Right renal pelvis (tissue), 4 donors: ENCODE data around the gene TPM4. TPM values are rescaled to one million over a fixed set of nuclear protein-coding genes. Genes with fewer than 3 reads are reported as not detected.
"Not testable (repeated sequence)": the region's sequence is repeated elsewhere in the genome, so short reads cannot be mapped to it uniquely, and the experiment has no call there.

Experiments
- DNase-seq, 4 donors: peaks; one replicate each; pipeline ENCODE4 v3.0.0-alpha.2; 2013; ENCODE audit warnings: low read depth in 4 of 4, low spot score in 3 of 4, missing footprints in 1 of 4
- polyA plus RNA-seq, 4 donors: library from polyadenylated mRNA; unstranded; fragments of 120-200 nt; gene quantifications; one replicate each; pipeline ENCODE4 v1.2.1, GENCODE V29; 2013; ENCODE audit not compliant: insufficient read length in 4 of 4

TPM4 gene
- 100 to 1,000 TPM; 514 to 601 (median 585) TPM for polyA plus RNA-seq

DNA sequence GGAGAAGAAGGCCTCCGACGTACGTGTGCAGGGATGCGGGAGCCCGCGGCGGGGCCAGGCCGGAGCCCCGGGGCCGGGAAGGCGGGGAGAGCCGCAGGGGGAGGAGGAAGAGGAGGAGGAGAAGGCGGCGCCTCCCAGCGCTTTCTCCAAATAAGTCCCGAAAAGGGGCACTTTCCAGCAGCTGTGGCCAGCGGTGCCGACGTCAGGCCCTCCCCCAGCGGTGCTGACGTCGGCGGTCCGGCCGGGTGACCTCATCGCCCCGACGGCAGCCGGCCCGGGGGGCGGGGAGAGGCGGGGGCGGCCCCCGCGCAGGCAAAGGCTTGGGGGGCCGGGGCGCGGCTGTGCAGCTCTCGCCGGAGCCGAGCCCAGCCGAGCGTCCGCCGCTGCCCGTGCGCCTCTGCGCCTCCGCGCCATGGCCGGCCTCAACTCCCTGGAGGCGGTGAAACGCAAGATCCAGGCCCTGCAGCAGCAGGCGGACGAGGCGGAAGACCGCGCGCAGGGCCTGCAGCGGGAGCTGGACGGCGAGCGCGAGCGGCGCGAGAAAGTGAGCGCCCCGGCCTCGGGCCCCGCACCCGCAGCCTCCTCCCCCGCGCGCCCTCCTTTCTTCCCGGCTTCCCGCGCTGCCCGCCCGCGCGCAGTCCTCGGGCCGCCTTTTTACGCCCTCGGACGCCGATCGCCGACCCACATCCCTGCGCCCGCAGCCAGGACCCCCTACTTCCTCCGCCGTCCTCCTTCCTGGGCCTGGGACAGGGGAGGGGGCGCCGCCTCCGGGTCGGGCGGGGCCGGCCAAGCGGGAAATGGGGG is at the start of gene TPM4:
TPM4 (plus strand) TSS at position 342 of the 804 bp plus-strand sequence; CDS start at position 413, 71 bp downstream.
- DNase-seq: peak; percentile 82 to 86 (median 84)

- no peak for DNase-seq
Observed at GRCh38 chr19:16026756-16027155, 49.5 kb upstream of the TPM4 start.

- DNase-seq: no peak
Observed at GRCh38 chr19:16027528-16027927, 48.8 kb upstream of the TPM4 start.

- not testable (repeated sequence) for DNase-seq
Observed at GRCh38 chr19:16030155-16030554, 46.1 kb upstream of the TPM4 start.

- no peak for DNase-seq
Observed at GRCh38 chr19:16030964-16031871, 45.1 kb upstream of the TPM4 start.

DNA sequence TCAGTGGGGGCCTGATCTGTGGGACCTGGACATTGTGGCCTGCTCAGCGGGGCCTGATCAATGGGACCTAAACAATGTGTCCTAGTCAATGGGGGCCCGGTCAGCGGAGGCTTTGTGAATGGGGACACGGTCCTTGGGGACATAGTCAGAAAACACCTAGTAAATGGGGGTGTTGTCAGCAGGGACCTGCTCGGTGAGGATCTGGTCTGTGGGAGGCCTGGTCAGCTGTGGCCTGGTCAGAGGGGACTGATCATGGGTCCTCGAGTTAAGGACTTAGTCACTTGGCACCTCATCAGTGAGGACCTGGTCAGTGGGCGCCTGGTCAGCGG is 44.5 kb upstream of the TPM4 start:
- no peak for DNase-seq

GRCh38 chr19:16032509-16033135 is 43.7 kb upstream of the TPM4 start:
- no peak for DNase-seq

- no peak for DNase-seq
Observed at GRCh38 chr19:16033136-16033530, 43.2 kb upstream of the TPM4 start.

DNA sequence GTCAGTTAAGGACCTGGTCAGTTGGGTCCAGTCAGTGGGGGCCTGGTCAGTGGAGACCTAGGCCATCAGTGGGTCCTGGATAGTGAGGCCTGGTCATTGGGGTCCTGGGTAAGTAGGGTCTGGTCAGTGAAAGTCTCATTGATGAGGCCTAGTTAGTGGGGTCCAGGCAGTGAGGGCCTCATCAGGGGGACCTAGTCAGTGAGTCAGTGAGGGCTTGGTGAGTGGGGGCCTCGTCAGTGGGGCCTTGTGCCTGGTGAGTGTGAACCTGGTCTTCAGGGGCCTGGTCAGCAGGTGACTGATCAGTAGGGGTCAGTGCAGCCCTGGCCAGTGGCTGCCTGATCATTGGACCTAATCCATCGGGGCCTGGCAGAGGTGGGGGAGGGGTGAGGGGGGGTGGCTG is 42.6 kb upstream of the TPM4 start:
- no peak for DNase-seq

DNA sequence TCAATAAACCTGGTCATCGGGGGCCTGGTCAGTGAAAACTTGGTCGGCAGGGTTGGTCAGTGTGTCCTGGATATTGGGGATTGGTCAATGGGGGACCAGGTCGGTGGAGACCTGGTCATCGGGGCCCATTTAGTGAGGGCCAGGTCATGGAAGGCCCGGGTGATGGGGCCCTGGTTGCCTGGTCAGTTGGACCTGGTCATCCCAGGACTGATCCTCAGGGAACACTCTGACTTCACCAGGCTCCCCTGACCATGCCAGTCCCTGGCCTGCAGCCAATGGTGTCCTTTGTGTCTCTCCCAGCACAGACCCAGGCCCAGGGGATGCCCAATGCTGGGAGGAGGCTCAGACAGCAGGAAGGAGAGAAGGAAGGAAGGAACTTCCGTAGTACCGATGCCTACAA is 42.1 kb upstream of the TPM4 start:
- DNase-seq: no peak

DNA sequence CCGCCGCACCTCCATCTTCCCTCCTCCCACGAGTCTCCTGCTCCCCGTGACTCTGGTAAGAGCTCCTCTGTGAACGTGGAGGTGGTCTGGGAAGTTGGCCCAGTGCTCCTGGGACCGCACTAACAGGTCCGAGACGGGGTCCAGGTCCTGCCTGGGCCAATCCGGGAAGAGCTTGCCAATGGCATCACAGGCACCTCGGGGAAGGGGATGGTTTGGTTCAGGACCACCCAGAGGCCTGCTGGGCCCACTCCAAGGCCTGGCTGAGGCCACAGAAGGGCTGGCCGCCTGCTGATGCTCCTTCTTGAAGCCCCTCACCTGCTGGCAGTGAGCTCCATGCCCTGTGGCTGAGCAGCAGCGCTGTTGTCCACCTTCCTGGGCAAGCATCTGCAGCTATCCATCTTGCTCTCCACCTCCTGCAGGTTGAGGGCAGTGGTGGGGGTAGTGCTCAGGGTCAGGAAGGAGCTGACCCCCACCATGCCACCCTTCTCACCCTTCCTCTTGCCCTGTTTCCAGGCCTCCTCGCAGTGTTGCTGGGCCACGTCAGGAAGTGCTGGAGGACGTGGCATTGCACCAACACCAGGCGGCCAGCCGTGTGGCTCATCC is 41.2 kb upstream of the TPM4 start:
- DNase-seq: no peak

DNA sequence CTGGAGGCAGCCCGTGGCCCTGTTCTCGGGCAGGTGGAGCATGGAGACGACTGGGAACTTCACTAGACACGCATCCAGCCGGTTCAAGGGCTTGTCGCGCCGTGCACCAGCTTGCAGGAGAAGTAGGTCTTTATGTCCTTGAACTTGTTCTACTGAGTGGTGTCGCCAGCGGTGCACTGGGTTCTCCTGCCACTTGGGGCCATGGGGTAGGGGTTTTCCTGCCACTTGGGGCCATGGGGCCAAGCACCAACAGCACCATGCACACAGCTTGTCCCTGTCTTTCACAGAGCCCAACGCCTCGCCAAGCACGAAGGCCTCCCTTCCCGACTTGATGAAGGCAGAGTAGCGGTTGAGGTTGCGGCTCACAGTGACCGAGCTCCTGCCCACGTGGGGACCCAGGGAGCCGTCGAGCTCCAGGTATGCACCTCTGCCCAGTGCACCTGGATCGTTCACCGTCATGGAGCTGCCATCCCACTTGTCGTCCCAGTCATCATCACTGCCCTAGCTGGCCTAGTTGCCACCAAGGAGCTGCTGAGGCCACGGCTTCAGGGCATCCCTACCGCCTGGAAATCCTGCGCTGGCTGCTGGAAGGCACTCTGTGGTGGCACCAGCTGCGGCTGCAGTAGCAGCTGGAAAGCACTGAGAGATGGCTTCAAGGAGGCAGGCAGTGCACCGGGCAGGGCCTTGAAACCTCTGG is 40.5 kb upstream of the TPM4 start:
- DNase-seq: no peak

- no peak for DNase-seq
Observed at GRCh38 chr19:16036397-16036925, 39.8 kb upstream of the TPM4 start.

GRCh38 chr19:16036941-16037340 is 39.4 kb upstream of the TPM4 start:
- DNase-seq: no peak

DNA sequence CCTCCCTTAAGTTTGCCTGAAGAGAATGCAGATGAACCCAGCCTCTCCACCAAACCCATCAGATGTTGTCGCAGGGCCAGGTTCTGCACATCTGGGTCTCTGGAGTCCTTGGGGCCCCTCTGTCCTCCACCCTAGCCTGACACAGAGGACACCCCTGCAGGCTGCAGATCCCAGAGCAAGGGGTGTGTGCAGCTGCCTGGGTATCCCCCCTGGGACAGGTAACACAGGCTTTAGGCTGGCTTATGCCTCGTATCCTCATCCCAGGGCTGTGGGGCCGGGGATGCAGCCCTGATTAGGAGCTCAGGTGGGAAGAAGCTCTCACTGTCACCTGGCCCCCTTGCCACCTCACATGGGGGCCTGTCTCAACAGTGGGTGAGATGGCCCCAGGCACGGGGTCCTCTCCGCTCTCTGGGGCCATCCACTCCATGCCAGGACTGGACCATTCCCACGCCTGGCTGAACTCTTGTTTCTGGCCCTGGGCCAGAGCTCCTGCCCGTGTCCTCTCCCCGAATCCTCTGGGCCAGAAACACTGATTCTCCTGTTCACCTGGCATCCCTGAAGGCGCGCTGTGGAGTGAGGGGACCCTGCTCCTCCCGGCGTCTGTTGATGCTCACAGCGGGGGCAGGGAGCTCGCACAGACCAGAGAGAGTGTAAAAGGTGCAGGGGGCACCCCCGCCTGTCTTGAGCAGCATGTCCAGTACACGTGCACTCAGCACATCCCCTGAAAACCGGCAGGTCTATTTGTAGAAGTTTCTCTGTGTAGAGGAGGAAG is 38.7 kb upstream of the TPM4 start:
- no peak for DNase-seq

GRCh38 chr19:16038196-16038695 is 38.0 kb upstream of the TPM4 start:
- no peak for DNase-seq

DNA sequence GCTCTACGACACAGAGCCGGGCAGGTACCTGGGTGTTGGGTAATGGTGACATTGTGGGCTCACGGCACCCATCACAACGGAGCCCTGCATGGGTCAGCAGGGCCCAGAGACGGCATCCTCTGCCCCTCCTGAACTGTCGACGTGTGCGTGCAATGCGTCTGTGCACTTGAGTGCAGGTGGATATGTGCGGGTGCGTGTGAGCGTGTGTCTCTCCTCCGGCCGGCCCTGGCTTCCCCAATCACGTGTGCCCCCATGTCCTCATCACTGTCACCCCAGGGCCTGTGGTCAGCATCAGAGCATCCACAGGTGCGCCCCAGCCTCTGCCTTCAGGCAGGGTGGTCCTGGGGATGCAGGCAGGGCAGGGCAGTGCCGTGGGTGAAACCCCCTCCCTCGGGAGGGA is 37.2 kb upstream of the TPM4 start:
- DNase-seq: no peak

- no peak for DNase-seq
Observed at GRCh38 chr19:16039545-16039944, 36.8 kb upstream of the TPM4 start.

DNA sequence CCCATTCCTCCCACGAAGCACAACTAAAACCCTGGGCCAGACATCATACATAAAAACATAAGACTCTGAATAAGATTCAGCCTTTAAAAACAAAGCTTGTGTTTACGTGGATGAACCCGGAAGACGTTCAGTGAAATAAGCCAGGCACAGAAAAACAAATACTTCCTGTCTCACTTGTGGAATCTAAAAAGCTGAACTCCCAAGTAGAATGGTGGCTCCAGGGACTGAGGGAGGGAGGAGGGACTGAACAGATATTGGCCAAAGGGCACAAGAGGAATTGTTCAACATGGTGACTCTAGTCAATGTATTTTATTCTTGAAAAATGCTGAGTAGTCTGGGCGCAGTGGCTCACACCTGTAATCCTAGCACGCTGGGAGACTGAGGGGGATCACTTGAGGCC is 35.7 kb upstream of the TPM4 start:
- no peak for DNase-seq
